ENCODE data around the gene ZBED4.
A peak's percentile ranks its signal among the peaks of the same experiment; 100 is the strongest.

Gene ZBED4

GRCh38 chr22:49825944-49826602, 27.6 kb upstream of the ZBED4 start:
- peak; percentile 34 to 59 for DNase-seq (ENCODE audit: low read depth in 2 of 2)

GRCh38 chr22:49826603-49827270, 26.9 kb upstream of the ZBED4 start:
- DNase-seq (ENCODE audit: low read depth in 2 of 2): no peak

- no peak for DNase-seq (ENCODE audit: low read depth in 2 of 2)
Measured at GRCh38 chr22:49827271-49827852, 26.3 kb upstream of the ZBED4 start.

GRCh38 chr22:49827853-49828598, 25.6 kb upstream of the ZBED4 start, which contains the start of gene BRD1:
Gene BRD1 (minus strand): TSS chr22:49827873. CDS start chr22:49824317, 3,556 bp downstream.
- DNase-seq (ENCODE audit: low read depth in 2 of 2): no peak

GRCh38 chr22:49828599-49828965, 25.1 kb upstream of the ZBED4 start:
- no peak for DNase-seq (ENCODE audit: low read depth in 2 of 2)

GRCh38 chr22:49829044-49829853, 24.4 kb upstream of the ZBED4 start:
- no peak for DNase-seq (ENCODE audit: low read depth in 2 of 2)

GRCh38 chr22:49833340-49834007, 20.2 kb upstream of the ZBED4 start:
- no peak for DNase-seq (ENCODE audit: low read depth in 2 of 2)

GRCh38 chr22:49838771-49839717, 14.6 kb upstream of the ZBED4 start:
- peak; percentile 69 to 88 for DNase-seq (ENCODE audit: low read depth in 2 of 2)

- no peak for DNase-seq (ENCODE audit: low read depth in 2 of 2)
Measured at GRCh38 chr22:49845241-49845640, 8.4 kb upstream of the ZBED4 start.

- DNase-seq (ENCODE audit: low read depth in 2 of 2): no peak
Measured at GRCh38 chr22:49845666-49846459, 7.8 kb upstream of the ZBED4 start.

GRCh38 chr22:49847751-49848689, 5.6 kb upstream of the ZBED4 start:
- DNase-seq (ENCODE audit: low read depth in 2 of 2): no peak

- DNase-seq (ENCODE audit: low read depth in 2 of 2): no peak
Measured at GRCh38 chr22:49848690-49849160, 4.9 kb upstream of the ZBED4 start.

GRCh38 chr22:49849161-49850020, 4.3 kb upstream of the ZBED4 start:
- DNase-seq (ENCODE audit: low read depth in 2 of 2): no peak

- DNase-seq (ENCODE audit: low read depth in 2 of 2): no peak
Measured at GRCh38 chr22:49850021-49850911, 3.4 kb upstream of the ZBED4 start.

- DNase-seq (ENCODE audit: low read depth in 2 of 2): no peak
Measured at GRCh38 chr22:49850959-49851802, 2.5 kb upstream of the ZBED4 start.

All from activated CD8-positive, alpha-beta memory T cell treated with anti-CD3 and anti-CD28 coated beads for 4 hours (primary cell).